Hematopoietic multipotent progenitor cell treated with erythropoietin and hydrocortisone succinate and interleukin-3 and kit ligand, for 8 days (in vitro differentiated cells): ENCODE measurements around the gene ST6GALNAC3.
A peak's percentile ranks its signal among the peaks of the same experiment; 100 is the strongest.

Experiments
- DNase-seq: peaks from one replicate; pipeline ENCODE4 v3.0.0-alpha.2; 2015

Gene ST6GALNAC3

DNA sequence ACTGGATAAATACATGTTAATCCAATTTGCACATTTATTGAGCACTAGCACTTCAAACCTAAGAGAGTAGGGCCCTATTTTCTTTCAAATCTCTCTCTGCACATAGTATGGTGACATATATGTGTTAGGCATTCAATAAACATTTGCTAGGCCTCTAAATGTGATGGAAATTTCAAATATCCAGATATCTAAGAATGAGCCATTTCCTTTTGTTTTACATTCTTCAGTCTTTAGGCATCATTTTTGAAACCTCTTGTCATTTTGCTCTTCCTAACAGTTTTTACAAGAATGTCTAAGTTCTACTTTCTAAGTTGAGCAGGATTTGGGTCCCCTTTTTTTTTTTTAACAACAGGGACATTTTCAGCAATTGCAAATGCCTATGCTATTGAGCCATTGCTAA lies 397.0 kb downstream of the ST6GALNAC3 start:
- no peak for DNase-seq

DNA sequence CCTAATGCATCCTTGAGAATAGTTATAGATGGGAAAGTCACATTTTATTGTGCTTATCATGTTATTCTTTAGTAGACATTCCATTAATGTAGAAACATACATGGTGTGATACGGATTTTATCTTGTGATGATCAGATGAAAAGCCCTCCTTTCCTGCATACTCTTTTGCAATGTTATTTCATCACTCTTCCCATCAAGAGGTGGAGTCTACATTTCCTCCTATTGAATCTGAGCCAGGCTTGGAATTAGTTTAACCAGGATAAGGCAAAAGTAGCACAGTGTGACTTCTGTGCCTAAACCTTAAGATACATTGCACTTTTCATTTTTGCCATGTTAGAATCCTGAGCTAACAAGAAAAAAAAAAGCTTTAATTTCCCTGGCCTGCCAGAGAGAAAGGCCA lies 399.0 kb downstream of the ST6GALNAC3 start:
- no peak for DNase-seq

DNA sequence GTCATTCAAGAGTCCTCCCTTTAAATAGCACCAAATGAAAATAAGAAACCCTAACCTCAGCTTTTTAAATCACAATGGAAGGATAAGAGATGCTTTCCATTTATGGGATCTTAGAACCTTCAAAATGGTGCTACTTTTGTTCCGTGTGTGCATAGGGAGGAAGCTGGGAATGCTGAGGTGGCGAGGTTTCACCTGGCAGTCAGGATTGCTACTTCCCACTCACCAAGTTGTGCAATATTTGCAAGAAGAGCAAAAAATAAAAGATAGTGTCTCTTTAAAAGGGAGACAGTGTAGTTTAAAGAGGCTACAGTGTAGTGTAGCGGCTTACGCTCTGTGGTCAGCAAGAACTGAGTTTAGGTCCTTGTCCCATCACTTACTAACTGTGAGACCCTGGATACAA lies 400.4 kb downstream of the ST6GALNAC3 start:
- DNase-seq = no peak

DNA sequence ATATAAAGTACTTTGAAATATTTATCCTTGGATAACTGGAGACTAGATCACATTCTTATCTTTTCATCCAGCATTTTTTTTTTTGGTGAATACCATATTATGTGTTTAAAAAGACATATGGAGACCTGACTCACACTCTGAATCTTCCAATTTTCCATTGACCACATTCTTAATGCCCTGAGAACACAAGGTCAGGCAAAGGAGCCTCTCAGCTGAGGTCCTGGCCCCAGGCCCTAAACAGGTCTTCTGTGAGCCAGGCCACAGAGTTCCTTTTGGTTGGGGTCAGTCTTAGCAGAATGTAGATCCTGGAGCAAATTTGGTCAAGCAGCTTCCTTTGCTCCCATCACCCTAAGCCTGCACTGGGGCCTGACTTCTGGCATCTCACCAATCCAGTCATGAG lies 402.6 kb downstream of the ST6GALNAC3 start:
- DNase-seq = no peak

DNA sequence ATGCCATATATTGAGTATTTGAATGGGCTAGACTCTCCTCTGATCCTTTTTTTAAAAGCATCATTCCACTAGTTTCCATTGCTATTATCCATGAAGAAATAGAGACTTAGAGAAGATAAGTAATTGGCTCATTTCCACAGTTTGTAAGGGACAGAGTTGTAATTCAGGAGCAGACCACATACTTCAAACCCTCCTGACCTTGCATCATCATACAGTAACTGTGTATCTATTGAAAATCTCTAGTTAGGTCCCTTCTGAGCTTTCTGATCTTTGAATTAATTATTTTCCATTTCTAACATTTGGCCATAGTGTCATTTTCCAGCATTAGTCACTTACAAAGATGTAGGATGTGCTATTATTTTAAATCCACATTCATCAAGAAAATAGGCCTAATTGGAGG lies 406.3 kb downstream of the ST6GALNAC3 start:
- no peak for DNase-seq

DNA sequence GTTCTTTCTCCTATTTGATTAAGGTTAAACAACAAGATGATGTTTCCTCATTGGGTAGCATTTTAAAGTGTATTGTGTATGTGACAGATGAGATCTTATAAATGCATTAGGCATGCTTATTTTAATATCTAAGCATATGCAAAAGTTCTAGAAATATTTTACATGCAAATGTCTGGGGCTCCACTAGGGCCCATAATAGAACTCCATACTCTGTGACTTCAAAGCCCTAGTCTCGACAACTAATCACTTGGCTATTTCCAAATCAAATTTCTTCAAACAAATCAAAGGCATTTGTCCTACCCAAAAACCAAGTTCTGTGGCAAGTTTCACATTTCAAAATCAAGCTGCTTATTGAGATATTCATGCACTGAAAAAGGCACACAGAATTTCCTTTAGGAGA lies 407.1 kb downstream of the ST6GALNAC3 start:
- no peak for DNase-seq

- DNase-seq = no peak
These were observed 407.7 kb downstream of the ST6GALNAC3 start for GRCh38 chr1:76482272-76482671.

- DNase-seq = peak; percentile 9
These were observed 417.2 kb downstream of the ST6GALNAC3 start for GRCh38 chr1:76491737-76492136.

- DNase-seq = no peak
These were observed 418.3 kb downstream of the ST6GALNAC3 start for GRCh38 chr1:76492752-76493430.

DNA sequence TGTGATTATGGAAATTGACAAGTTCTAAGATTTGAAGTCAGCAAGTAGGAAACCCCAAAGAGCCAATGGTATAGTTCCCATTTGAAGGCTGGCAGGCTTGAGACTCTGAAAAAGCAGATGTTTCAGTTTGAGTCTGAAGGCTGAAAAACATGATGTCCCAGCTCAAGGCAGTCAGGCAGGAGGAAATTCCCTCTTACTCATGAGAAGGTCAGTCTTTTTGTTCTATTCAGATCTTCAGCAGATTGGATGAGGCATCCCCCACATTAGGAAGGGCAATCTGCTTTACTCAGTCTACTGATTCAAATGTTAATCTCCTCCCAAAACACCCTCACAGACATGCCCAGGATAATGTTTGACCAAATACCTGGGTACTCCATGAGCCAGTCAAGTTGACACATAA lies 420.3 kb downstream of the ST6GALNAC3 start:
- no peak for DNase-seq

- no peak for DNase-seq
These were observed 422.3 kb downstream of the ST6GALNAC3 start for GRCh38 chr1:76496871-76497270.

DNA sequence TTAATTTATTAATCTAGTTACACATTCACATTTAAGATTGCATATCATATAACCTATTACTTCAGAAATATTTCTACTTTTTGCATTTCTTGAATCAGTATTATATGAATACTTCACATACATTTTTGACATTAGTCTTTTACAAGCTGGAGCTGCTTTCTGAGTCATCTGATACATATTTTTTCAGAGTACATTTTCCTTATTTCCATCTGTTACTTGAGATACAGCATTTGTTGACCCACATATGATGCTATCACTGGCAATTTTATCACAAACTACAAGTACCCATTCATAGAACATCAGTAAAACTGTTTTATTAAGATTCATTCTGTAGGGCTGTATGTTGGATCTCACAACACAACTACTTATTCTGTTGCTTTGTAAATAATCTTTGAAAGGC lies 425.6 kb downstream of the ST6GALNAC3 start:
- DNase-seq = no peak

DNA sequence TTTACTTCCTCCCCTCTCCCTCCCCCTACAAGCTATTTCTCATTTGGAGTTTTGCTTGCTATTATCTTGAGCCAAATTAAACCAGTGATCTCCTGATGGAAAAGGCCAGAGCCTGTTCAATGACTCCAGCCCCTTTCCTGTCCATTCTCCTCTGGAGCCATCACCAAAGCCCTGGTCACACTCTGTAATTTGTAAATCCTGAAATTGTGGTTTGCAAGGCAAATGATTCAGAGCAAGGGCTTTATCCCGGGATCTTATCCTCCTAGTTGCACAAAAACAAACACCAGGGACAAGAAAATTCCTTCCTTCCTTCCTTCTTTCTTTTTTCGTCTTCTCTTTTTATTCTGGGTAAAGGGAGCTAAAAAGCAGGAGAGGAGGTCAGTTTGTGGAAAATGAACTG lies 426.6 kb downstream of the ST6GALNAC3 start:
- DNase-seq = no peak

DNA sequence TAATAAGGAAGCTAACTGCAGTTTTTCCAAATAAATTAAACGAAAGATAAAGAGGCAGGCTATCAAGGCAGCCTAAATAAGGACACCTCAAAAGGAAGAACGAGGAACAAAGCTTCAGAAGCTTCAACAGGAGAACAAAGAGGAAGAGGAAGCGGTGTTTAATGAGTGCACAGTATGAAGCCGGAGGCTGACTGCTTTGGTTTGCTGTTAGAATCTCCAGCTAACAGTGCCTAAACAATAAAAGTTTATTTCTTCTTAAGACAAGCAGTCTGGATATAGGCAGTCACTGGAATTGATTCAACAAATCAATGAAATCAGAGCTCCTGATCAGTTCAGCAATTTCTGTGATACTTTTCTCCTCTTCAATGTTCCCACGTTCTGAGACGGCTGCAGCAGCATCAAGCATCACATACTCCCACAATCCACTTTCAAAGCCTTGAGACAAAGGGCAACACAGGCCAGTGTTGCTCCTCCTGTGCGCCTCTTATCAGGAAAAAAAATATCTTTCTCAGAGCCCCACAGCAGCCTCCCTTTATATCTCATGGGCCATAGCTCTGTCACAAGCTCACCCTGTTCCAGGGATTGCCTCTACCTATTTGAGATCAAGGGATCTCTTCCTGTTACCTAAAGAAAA lies 427.2 kb downstream of the ST6GALNAC3 start:
- no peak for DNase-seq

GRCh38 chr1:76503100-76503499 lies 428.6 kb downstream of the ST6GALNAC3 start:
- DNase-seq = no peak

GRCh38 chr1:76503736-76504135 lies 429.2 kb downstream of the ST6GALNAC3 start:
- peak; percentile 25 for DNase-seq

DNA sequence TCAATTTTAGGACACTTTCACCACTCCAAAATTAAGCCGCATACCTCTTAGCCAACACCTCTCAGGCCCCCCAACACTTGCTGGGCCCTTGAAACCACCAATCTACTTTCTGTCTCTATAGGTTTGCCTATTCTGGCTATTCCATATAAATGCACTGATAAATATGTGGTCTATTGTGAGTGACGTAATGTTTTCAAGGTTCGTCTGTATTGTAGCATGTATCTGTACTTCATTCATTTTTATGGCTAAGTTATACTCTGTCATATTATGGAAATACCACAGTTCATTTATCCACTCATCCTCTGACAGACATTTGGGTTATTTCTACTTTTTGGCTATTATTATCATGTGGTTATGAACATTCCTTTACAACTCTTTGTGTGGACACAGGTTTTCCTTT lies 432.8 kb downstream of the ST6GALNAC3 start:
- DNase-seq = no peak

DNA sequence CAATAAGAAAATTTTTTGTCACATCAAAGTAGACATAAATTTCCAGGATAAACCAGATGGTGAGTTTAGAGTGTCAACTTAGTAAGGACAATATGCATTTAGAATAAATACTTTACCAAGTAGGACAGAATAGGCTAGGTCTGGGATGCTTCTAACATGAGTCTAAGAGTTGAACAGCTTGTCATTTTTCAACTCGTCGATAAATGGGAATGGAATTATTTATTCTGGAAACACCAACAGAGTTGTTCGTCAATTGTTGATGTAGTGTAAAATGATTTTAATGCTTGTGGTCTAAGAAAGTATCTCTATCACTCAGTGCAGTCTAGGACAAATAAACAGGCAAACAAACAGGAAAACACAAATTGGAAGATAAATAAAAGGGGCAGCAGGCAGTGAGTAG lies 434.3 kb downstream of the ST6GALNAC3 start:
- no peak for DNase-seq

- DNase-seq = no peak
These were observed 436.4 kb downstream of the ST6GALNAC3 start for GRCh38 chr1:76510672-76511557.

GRCh38 chr1:76511558-76512179 lies 437.1 kb downstream of the ST6GALNAC3 start:
- DNase-seq = no peak

GRCh38 chr1:76530953-76531352 lies 456.4 kb downstream of the ST6GALNAC3 start:
- DNase-seq = no peak

DNA sequence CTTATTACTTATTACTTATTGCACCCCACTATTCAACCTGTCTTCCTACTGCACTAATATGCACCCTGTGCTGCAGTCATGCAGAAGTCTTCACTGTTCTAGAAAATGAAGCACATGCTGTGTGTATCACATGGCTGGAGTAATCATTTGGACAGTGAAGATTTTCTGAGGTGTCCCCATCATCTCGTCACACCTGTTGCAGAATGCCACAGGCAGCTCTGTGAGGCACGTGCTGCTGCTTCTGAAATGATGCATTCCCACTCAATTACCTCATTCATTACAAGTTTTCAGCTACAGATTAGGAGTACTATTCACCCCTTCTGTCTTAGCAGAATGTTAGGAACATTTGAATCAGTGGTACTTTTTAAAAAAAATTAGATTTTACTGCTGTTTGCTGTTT lies 467.1 kb downstream of the ST6GALNAC3 start:
- no peak for DNase-seq

DNA sequence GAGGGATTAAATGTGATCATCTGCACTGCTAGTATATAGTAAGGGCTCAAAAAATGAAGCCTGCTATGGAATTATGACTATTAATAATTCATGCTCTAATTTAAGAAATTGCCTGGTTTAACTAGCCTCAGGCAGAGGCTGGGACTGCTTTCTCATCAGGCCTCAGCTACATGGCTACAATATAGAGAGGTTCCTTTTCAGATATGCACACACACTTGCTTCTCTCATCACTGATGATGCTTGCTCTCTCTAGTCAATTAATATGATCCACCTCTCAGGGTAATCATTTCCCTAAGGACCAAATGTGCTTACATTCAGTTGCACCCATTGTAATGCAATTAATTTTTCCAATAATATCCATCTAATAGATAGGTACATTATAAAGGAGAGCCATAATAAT lies 467.8 kb downstream of the ST6GALNAC3 start:
- DNase-seq = no peak
